ENCODE measurements around the gene CEP104.
A peak's percentile ranks its signal among the peaks of the same experiment; 100 is the strongest.

Gene CEP104

DNA sequence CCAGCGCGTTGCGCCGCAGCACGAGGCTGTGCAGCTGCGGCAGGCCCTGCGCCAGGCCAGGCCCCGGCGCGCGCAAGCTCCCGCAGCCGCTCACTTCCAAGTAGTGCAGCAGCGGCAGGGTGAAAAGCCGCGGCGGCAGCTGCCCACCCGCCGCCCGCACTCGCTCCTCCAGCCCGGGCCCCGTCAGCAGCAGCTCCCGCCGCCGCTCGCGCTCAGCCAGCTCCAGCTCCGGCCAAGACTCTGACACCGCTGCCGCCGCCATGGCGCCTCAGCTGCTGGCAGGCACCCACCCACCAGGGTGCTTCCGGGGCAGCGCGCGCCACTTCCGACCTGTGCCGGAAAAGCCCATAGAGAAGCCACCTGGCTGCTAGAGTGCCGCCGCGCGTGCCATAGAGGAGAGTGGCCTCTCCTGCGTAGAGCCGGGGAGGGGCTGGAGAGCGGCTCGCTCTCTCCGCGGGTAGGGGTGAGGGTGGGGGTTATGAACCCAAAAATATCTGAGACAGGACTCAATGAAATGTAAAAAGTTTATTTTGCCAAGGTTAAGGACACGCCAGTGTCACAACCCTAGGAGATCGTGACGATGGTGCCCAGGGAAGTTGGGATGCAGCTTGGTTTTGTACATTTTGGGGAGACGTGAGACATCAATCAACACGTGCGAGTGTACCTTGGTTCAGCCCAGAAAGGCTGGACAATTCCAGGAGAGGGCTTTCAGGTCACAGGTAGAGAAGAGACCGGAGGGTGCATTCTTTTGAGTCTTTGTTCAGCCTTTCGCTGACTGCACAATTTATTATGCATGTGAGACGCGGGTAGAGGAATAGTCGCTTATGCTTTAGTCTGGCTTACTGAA is 60.6 kb downstream of the CEP104 start, which contains the start of gene LRRC47:
Gene LRRC47 (minus strand): TSS at position 284 of the 847 bp plus-strand sequence. CDS start 22 bp downstream, at position 262.
- Mint-ChIP-seq H3K9me3 (peaks cover 10% of the 10 kb centered on the region), H3K4me3 (peak within 1 kb of the TSS; percentile 97), H3K4me1 (peaks cover 49% of the 10 kb centered on the region), H3K27ac (peak within 1 kb of the TSS; percentile 84), H3K36me3 (ENCODE audit: low read depth) (no peaks in the 10 kb centered on the region), H3K27me3 (ENCODE audit: low read depth, poor library complexity) (peaks cover 23% of the 10 kb centered on the region)
- TF ChIP-seq, protein P1, sequence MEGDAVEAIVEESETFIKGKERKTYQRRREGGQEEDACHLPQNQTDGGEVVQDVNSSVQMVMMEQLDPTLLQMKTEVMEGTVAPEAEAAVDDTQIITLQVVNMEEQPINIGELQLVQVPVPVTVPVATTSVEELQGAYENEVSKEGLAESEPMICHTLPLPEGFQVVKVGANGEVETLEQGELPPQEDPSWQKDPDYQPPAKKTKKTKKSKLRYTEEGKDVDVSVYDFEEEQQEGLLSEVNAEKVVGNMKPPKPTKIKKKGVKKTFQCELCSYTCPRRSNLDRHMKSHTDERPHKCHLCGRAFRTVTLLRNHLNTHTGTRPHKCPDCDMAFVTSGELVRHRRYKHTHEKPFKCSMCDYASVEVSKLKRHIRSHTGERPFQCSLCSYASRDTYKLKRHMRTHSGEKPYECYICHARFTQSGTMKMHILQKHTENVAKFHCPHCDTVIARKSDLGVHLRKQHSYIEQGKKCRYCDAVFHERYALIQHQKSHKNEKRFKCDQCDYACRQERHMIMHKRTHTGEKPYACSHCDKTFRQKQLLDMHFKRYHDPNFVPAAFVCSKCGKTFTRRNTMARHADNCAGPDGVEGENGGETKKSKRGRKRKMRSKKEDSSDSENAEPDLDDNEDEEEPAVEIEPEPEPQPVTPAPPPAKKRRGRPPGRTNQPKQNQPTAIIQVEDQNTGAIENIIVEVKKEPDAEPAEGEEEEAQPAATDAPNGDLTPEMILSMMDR (IDR thresholded peaks at IDR 0.05) = no peak
- DNase-seq = peak; percentile 88

DNA sequence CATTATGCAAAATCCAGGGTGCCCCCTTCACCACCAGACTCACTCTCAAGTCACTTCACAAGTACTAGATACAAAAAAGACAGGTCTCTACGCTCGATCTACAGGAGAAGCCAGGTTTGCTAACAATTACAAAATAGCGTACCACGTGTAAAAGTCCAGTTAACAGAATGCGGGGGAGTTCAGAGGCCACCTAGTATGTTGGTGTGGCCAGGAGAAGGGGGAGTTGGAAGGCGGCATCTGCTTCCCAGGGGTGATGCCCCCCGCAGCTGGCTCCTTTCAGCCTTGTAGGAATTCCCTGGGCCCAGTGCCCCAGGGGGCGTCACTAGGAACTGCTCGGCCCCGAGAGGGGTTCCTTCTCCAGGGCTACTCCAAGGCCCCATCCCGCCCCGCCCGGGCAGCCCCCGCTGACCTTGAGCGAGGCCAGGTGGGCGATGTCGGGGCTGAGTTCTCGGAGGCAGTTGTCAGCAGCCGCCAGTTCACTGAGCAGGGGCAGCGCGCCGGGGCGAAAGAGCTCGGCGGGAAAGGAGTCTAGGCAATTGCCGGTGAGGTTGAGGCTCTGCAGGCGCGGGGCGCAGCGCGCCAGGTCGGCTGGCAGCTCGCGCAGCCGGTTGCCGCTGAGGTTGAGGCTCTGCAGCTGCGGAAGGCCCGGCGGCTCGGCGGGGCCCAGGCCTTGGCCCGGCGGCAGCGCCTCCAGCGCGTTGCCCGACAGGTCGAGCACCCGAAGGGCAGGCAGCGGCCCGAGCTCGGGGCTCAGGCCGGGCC is 61.4 kb downstream of the CEP104 start:
- Mint-ChIP-seq H3K36me3 (ENCODE audit: low read depth) (no peaks in the 10 kb centered on the region), H3K4me1 (peaks cover 49% of the 10 kb centered on the region), H3K27ac (no peak overlapping the region), H3K4me3 (peak overlapping the region; percentile 89), H3K9me3 (peaks cover 2% of the 10 kb centered on the region), H3K27me3 (ENCODE audit: low read depth, poor library complexity) (peaks cover 15% of the 10 kb centered on the region)
- TF ChIP-seq, protein P1 (IDR thresholded peaks at IDR 0.05) = no peak
- DNase-seq = peak; percentile 44

DNA sequence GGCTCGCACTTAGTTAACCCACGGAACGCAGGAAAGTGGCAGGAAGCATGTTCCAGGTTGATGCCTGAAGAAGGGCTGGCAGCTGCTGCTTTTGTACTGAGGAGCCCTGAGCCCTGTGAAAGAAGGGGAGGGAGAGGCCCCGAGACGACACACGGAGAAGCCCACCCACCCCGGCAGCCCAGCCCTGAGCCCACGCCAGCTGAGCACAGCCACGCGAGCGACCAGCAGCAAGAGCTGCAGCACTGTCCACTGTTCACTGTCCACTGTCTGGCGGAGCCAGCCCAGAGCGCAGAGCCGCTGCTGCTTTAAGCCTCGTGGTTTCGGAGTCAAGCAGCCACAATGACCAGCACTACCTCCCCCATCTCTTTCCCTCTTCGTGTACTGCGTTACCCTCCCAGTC is 66.1 kb downstream of the CEP104 start:
- Mint-ChIP-seq H3K36me3 (ENCODE audit: low read depth) (peaks cover 12% of the 10 kb centered on the region), H3K27ac (peak overlapping the region; percentile 77), H3K9me3 (no peaks in the 10 kb centered on the region), H3K4me3 (no peak overlapping the region), H3K4me1 (peaks cover 33% of the 10 kb centered on the region), H3K27me3 (ENCODE audit: low read depth, poor library complexity) (peaks cover 2% of the 10 kb centered on the region)
- TF ChIP-seq, protein P1 (IDR thresholded peaks at IDR 0.05) = no peak
- no peak for DNase-seq

DNA sequence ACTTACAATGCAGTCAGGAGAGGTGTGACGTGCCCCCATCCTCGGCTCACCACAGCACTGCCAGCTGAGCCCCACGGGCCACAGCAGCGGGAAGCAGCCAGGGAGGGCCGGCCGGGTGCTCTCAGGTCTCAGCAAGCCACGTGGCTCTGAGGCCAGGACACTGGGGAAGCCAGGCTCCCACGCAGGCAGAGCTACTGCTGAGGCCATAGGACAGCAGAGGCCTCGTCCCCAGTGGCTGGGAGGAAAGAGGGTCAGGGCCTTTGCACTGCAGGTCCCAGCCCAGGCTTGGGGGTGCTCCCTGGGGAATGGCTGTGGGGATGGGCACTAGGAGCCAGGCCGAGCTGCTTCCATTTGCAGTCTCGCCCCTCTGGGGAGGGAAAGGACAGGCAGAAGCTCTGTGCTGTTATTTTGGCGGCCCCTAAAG is 66.5 kb downstream of the CEP104 start:
- H3K36me3 Mint-ChIP-seq (ENCODE audit: low read depth) = peaks cover 13% of the 10 kb centered on the region
- no peaks in the 10 kb centered on the region for H3K9me3 Mint-ChIP-seq
- peaks cover 31% of the 10 kb centered on the region for H3K4me1 Mint-ChIP-seq
- H3K27ac Mint-ChIP-seq = no peak overlapping the region
- no peak for DNase-seq
- H3K4me3 Mint-ChIP-seq = no peak overlapping the region
- TF ChIP-seq, protein P1 (IDR thresholded peaks at IDR 0.05) = no peak
- H3K27me3 Mint-ChIP-seq (ENCODE audit: low read depth, poor library complexity) = peaks cover 2% of the 10 kb centered on the region

DNA sequence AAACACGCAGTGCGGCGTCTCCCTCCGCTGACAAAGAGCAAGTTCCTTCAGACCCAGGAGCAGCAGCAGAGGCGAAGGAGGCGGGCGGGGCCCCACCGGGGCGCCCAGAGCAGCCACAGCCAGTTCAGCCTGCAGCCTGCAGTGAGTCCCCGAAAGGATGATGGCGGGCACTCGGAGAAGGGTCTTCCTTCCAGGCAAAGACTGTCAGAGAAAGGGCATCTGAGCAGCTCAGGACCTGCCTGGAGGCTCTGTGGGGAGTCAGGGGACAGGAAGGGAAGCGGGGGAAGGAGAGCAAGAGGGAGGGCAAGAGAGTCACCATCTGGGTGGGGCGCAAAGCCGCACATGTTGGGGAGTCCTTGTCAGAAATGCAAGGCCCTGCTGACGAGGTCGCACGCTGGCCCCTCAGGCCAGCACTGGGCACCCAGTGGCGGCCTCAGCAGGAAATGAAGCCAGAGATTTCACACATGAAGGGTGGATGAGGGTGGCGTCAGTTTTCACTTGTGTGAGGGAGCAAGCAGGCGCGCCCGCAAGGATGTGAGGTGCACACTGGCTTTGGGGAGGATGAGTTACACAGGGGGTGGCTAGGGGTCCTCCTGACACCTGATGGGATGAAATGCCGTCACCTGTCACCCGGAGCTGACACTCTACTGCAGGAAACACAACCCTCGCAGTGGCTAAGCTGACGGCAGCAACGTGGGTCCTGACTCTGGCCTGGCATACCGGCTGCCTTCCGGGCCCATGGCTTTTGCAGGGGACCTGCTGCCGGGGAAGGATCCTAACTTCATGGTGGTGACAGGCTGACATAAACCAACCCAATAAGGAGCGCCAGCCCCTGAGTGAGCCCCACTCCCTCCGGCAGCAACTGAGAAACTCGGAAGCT is 67.3 kb downstream of the CEP104 start:
- Mint-ChIP-seq H3K9me3 (no peaks in the 10 kb centered on the region), H3K4me3 (no peak overlapping the region), H3K27me3 (ENCODE audit: low read depth, poor library complexity) (peaks cover 2% of the 10 kb centered on the region), H3K27ac (no peak overlapping the region), H3K4me1 (peaks cover 23% of the 10 kb centered on the region), H3K36me3 (ENCODE audit: low read depth) (peaks cover 17% of the 10 kb centered on the region)
- TF ChIP-seq, protein P1 (IDR thresholded peaks at IDR 0.05) = no peak
- no peak for DNase-seq
